Naive thymus-derived CD8-positive, alpha-beta T cell (primary cell): ENCODE data around the gene FES. TPM values are rescaled to one million over a fixed set of nuclear protein-coding genes. Genes with fewer than 3 reads are reported as not detected.

ENCODE experiments used
- ATAC-seq, 2 donors: fragments of 150-1000 bp; cut with Tn5 transposase in 1 of 2; sonication (Bioruptor Pico), chemical (Tn5 transposase) in 1 of 2; 1 replicate in 1 of 2; 2 replicates in 1 of 2; pipeline ENCODE4 v1.10.0; 2021; ENCODE audit warnings: mild to moderate bottlenecking in 2 of 2, moderate library complexity in 2 of 2
- POLR2A ChIA-PET: fragments of 350-600 bp; sonication (Branson Sonifier 250); formaldehyde crosslinking; loops from one replicate; lab custom pipeline; 2021; ENCODE audit warnings: antibody characterized with exemption; lab: Charles Lee
- DNase-seq, 10 donors: peaks; one replicate each; pipeline versions ENCODE4 v3.0.0 to v3.0.0-alpha.2; 2020 to 2022
- H3K27ac Mint-ChIP-seq, 10 donors: one replicate each; pipeline ENCODE4 v1.8.0; 2020 to 2022; ENCODE audit warnings: mild to moderate bottlenecking in 10 of 10, mixed read lengths in 10 of 10, moderate library complexity in 4 of 10, inconsistent platforms in 1 of 10
- H3K27me3 Mint-ChIP-seq, 5 donors: one replicate each; pipeline ENCODE4 v1.8.0; 2021 to 2022; ENCODE audit warnings: mixed read lengths in 5 of 5
- H3K36me3 Mint-ChIP-seq, 3 donors: one replicate each; pipeline ENCODE4 v1.8.0; 2020 to 2022; ENCODE audit warnings: mixed read lengths in 3 of 3, mild to moderate bottlenecking in 2 of 3, inconsistent platforms in 1 of 3
- H3K4me1 Mint-ChIP-seq, 4 donors: one replicate each; pipeline ENCODE4 v1.8.0; 2021 to 2022; ENCODE audit warnings: mixed read lengths in 4 of 4
- H3K4me3 Mint-ChIP-seq, 10 donors: one replicate each; pipeline ENCODE4 v1.8.0; 2020 to 2022; ENCODE audit warnings: mild to moderate bottlenecking in 10 of 10, mixed read lengths in 10 of 10, moderate library complexity in 6 of 10, inconsistent platforms in 1 of 10
- H3K9me3 Mint-ChIP-seq, 9 donors: one replicate each; pipeline ENCODE4 v1.8.0; 2020 to 2022; ENCODE audit warnings: mixed read lengths in 9 of 9, mild to moderate bottlenecking in 3 of 9, inconsistent platforms in 1 of 9, moderate library complexity in 1 of 9
- polyA plus RNA-seq, 3 donors: library from polyadenylated mRNA; unstranded; fragments of 300-500 nt; fragmentation: Illumina TruSeq; gene quantifications; one replicate each; pipeline ENCODE4 v1.2.3, GENCODE V29; 2021
- total RNA-seq, 8 experiments: library from RNA in 2 of 8; stranded (reverse) in 2 of 8; gene quantifications; one replicate each; pipeline ENCODE4 v1.2.3 and lab custom pipeline; 2021 to 2026

The FES gene
- total and polyA plus RNA-seq, 5 experiments from 2014 or later: 0.08 to 3.5 (median 1.5) TPM; not detected in 1

GRCh38 chr15:90941038-90941437, 56.7 kb downstream of the FES start:
- H3K27ac Mint-ChIP-seq: peak overlapping the region in 1 of 10 donors; percentile 24
- POLR2A ChIA-PET: no interaction called here
- peaks cover 4 to 14% (median 10%) of the 10 kb centered on the region in 4 donors for H3K4me1 Mint-ChIP-seq
- DNase-seq (no peak), ATAC-seq (no peak)
- H3K4me3 Mint-ChIP-seq: no peak overlapping the region
- H3K9me3 Mint-ChIP-seq: no peaks in the 10 kb centered on the region
- no peaks in the 10 kb centered on the region for H3K27me3 Mint-ChIP-seq
- H3K36me3 Mint-ChIP-seq: peaks cover 0 to 75% (median 17%) of the 10 kb centered on the region in 3 donors

GRCh38 chr15:90942354-90943120, 58.2 kb downstream of the FES start:
- Mint-ChIP-seq H3K9me3 (no peaks in the 10 kb centered on the region), H3K4me3 (no peak overlapping the region), H3K4me1 (peaks cover 0 to 4% (median 0%) of the 10 kb centered on the region in 4 donors), H3K27ac (no peak overlapping the region), H3K27me3 (no peaks in the 10 kb centered on the region), H3K36me3 (peaks cover 0 to 84% (median 17%) of the 10 kb centered on the region in 3 donors)
- POLR2A ChIA-PET: interaction anchor here (0.6 to 1.6 kb wide), 3 partner anchors 13 to 1018 kb away, joined by 3 to 5 read pairs (median 3); no protein-coding TSS in a partner anchor
- DNase-seq (no peak), ATAC-seq (no peak)

- Mint-ChIP-seq H3K27me3 (no peaks in the 10 kb centered on the region), H3K4me1 (peaks cover 0 to 2% (median 0%) of the 10 kb centered on the region in 4 donors), H3K4me3 (no peak overlapping the region), H3K9me3 (no peaks in the 10 kb centered on the region), H3K27ac (no peak overlapping the region), H3K36me3 (peaks cover 0 to 90% (median 18%) of the 10 kb centered on the region in 3 donors)
- no peak for ATAC-seq
- POLR2A ChIA-PET: interaction anchor here (1.2 kb wide), 1 partner anchor 9 kb away, joined by 3 read pairs; no protein-coding TSS in a partner anchor
- no peak for DNase-seq
These were observed 60.8 kb downstream of the FES start for GRCh38 chr15:90945091-90945490.

Other genes with a start within 250 kb of the FES start
- 1 to 10 TPM; 5.9 to 7.1 TPM for gene BLM, start 167.2 kb upstream of the FES start, total RNA-seq
- 1 to 10 TPM; 2.6 to 4.1 (median 4.1) TPM for gene BLM, start 167.2 kb upstream of the FES start, polyA plus RNA-seq
- gene FURIN, start 15.9 kb upstream of the FES start, total RNA-seq: 10 to 100 TPM; 40.8 to 45.1 TPM
- gene FURIN, start 15.9 kb upstream of the FES start, polyA plus RNA-seq: 10 to 100 TPM in 1 of 3 donors, 1 to 10 TPM in 2; 2.7 to 10.5 (median 4.8) TPM
- gene MAN2A2, start 18.8 kb downstream of the FES start, total RNA-seq: 100 to 1,000 TPM; 126 to 139 TPM
- 1 to 10 TPM; 3.1 to 8.6 (median 3.7) TPM for gene MAN2A2, start 18.8 kb downstream of the FES start, polyA plus RNA-seq
- gene HDDC3, start 48.0 kb downstream of the FES start, total RNA-seq: 10 to 100 TPM; 30.1 to 31.8 TPM
- 10 to 100 TPM; 34.1 to 47.6 (median 45.5) TPM for gene HDDC3, start 48.0 kb downstream of the FES start, polyA plus RNA-seq
- gene UNC45A, start 50.8 kb downstream of the FES start, total RNA-seq: 10 to 100 TPM; 53.7 to 57.9 TPM
- gene UNC45A, start 50.8 kb downstream of the FES start, polyA plus RNA-seq: 10 to 100 TPM; 53.4 to 73.7 (median 70.3) TPM
- 10 to 100 TPM; 15.7 to 15.8 TPM for gene RCCD1, start 70.4 kb downstream of the FES start, total RNA-seq
- gene RCCD1, start 70.4 kb downstream of the FES start, polyA plus RNA-seq: 1 to 10 TPM; 2.2 to 4.7 (median 3.1) TPM
- 1 to 10 TPM; 4.4 to 5.0 TPM for gene PRC1, start 110.0 kb downstream of the FES start, total RNA-seq
- 1 to 10 TPM in 2 of 3 donors, under 1 TPM in 1; 0.77 to 2.3 (median 1.2) TPM for gene PRC1, start 110.0 kb downstream of the FES start, polyA plus RNA-seq
- gene VPS33B, start 138.1 kb downstream of the FES start, total RNA-seq: 10 to 100 TPM; 23.6 to 27.1 TPM
- gene VPS33B, start 138.1 kb downstream of the FES start, polyA plus RNA-seq: 10 to 100 TPM in 1 of 3 donors, 1 to 10 TPM in 2; 5.3 to 12.4 (median 7.7) TPM
- gene SV2B, start 215.8 kb downstream of the FES start, total RNA-seq: under 1 TPM; 0.05 to 0.08 TPM
- gene SV2B, start 215.8 kb downstream of the FES start, polyA plus RNA-seq: under 1 TPM in 1 of 3 donors, not detected in 2; 0.02 TPM